Upper lobe of right lung (tissue), 1 donor: ENCODE measurements around the gene BDH1. TPM values are rescaled to one million over a fixed set of nuclear protein-coding genes. Genes with fewer than 3 reads are reported as not detected.

ENCODE experiments used
- ATAC-seq: fragments of 200-7000 bp; cut with Tn5 transposase; one replicate; pipeline ENCODE4 v1.9.1; 2020; ENCODE audit warnings: mild to moderate bottlenecking, moderate library complexity
- DNase-seq: peaks from one replicate; pipeline ENCODE4 v3.0.0-alpha.2; 2020
- H3K27ac ChIP-seq: fragments of 200-600 bp; one replicate; pipeline ENCODE4 v1.8.0; 2022
- H3K27me3 ChIP-seq: fragments of 200-600 bp; one replicate; pipeline ENCODE4 v1.8.0; 2022; ENCODE audit warnings: mild to moderate bottlenecking
- H3K36me3 ChIP-seq: fragments of 200-600 bp; one replicate; pipeline ENCODE4 v1.8.0; 2022
- H3K4me1 ChIP-seq: fragments of 200-600 bp; one replicate; pipeline ENCODE4 v1.8.0; 2022
- H3K4me3 ChIP-seq: fragments of 200-600 bp; one replicate; pipeline ENCODE4 v1.8.0; 2022; ENCODE audit warnings: mild to moderate bottlenecking
- H3K9me3 ChIP-seq: fragments of 200-600 bp; one replicate; pipeline ENCODE4 v1.8.0; 2022
- intact Hi-C: fragments of 100-400 bp; cut with DNase I; formaldehyde crosslinking; loops from one replicate; pipeline ENCODE4 v1.11.0; 2022
- total RNA-seq: library from RNA; stranded (reverse); fragmentation: NEBNext Ultra II Directional; extraction: Animal tissue kit (Norgen Biotek cat#: 25700); gene quantifications from one replicate; pipeline ENCODE4 v1.2.1, GENCODE V29; 2021
- TF ChIP-seq, protein P1 (sequence below): fragments of 200-600 bp; IDR thresholded peaks from one replicate; pipeline ENCODE4 v1.8.0; 2022; ENCODE audit warnings: antibody characterized with exemption
- donor health status: DM: no; HTN: yes; CAD: no; lungs with severe emphysema.

Gene BDH1
- total RNA-seq, 1 donor from 2014 or later = 12.5 TPM

GRCh38 chr3:197508924-197509775 lies 46.6 kb downstream of the BDH1 start:
- intact Hi-C loops = no loop called here
- Histone ChIP-seq H3K4me1 (no peaks in the 10 kb centered on the region), H3K4me3 (peak overlapping the region; percentile 54), H3K27ac (no peak overlapping the region), H3K9me3 (no peaks in the 10 kb centered on the region), H3K27me3 (no peaks in the 10 kb centered on the region), H3K36me3 (no peaks in the 10 kb centered on the region)
- no peak for ATAC-seq
- TF ChIP-seq, protein P1, sequence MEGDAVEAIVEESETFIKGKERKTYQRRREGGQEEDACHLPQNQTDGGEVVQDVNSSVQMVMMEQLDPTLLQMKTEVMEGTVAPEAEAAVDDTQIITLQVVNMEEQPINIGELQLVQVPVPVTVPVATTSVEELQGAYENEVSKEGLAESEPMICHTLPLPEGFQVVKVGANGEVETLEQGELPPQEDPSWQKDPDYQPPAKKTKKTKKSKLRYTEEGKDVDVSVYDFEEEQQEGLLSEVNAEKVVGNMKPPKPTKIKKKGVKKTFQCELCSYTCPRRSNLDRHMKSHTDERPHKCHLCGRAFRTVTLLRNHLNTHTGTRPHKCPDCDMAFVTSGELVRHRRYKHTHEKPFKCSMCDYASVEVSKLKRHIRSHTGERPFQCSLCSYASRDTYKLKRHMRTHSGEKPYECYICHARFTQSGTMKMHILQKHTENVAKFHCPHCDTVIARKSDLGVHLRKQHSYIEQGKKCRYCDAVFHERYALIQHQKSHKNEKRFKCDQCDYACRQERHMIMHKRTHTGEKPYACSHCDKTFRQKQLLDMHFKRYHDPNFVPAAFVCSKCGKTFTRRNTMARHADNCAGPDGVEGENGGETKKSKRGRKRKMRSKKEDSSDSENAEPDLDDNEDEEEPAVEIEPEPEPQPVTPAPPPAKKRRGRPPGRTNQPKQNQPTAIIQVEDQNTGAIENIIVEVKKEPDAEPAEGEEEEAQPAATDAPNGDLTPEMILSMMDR = no peak
- no peak for DNase-seq

DNA sequence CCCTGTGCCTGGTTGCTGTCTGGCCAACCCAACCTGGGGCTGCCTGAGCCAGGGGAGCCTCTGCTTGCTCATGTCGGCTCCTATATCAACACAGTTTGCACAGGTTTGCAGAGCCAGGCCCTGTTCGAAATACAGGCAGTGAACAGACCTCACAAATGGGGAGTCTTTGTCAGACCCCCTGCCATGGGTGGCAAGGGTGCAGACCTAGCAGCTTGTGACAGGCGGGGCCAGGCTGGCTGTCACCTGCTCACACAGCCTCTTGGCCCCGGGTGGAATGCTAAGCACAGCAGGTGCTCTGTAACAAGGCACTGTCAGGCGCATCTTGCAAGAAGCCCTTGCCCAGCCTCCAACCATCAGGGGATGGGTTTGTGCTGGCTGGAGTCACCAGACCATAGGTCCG lies 47.3 kb downstream of the BDH1 start:
- no peaks in the 10 kb centered on the region for H3K9me3 ChIP-seq
- no peak for DNase-seq
- H3K36me3 ChIP-seq = no peaks in the 10 kb centered on the region
- intact Hi-C loops = no loop called here
- no peak overlapping the region for H3K4me3 ChIP-seq
- ATAC-seq = no peak
- H3K27ac ChIP-seq = no peak overlapping the region
- TF ChIP-seq, protein P1 = no peak
- no peaks in the 10 kb centered on the region for H3K27me3 ChIP-seq
- H3K4me1 ChIP-seq = no peaks in the 10 kb centered on the region

DNA sequence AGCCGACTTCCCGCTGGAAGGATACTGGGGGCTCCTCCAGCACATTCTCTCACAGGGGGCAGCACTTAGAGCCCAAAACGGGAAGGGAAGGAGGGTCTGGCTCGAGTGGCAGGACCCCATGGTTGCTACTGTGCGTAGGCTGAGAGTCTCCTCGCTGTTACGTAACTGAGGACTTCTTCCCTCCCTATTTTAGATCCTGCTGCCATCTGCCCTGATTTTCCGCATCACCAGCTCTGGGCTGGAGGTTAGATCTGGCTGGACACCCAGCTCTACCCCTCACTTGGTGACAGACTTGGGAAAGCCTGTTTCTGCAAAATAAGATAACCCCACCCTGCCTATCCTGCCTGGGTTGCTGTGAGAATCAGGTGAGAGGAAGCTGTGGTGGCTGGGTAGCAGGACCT lies 47.7 kb downstream of the BDH1 start:
- intact Hi-C loops = no loop called here
- no peak for ATAC-seq
- no peaks in the 10 kb centered on the region for H3K4me1 ChIP-seq
- TF ChIP-seq, protein P1 = no peak
- no peak overlapping the region for H3K27ac ChIP-seq
- DNase-seq = no peak
- no peaks in the 10 kb centered on the region for H3K27me3 ChIP-seq
- no peak overlapping the region for H3K4me3 ChIP-seq
- no peaks in the 10 kb centered on the region for H3K9me3 ChIP-seq
- no peaks in the 10 kb centered on the region for H3K36me3 ChIP-seq

DNA sequence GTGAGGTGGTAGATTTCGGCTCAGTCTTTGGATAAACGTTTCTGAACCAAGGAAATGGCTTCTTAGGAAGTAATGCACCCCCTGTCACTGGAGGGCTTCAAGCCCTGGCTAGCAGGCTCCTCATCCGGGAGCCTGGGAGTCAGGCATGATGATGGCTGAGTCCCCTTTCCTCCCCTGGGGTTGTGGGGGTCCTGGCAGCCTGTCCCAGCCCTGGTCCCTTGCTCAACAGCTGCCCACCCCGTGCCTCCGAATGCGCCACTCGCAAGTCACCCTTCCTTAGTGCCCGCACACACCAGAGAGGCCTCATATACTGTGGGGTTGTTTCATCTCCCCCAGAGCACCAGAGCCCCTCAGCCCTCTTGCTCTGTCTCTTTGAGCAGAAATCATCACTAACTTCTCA lies 48.2 kb downstream of the BDH1 start:
- DNase-seq = no peak
- Histone ChIP-seq H3K27ac (no peak overlapping the region), H3K9me3 (no peaks in the 10 kb centered on the region), H3K36me3 (no peaks in the 10 kb centered on the region), H3K27me3 (no peaks in the 10 kb centered on the region), H3K4me1 (no peaks in the 10 kb centered on the region), H3K4me3 (no peak overlapping the region)
- intact Hi-C loops = no loop called here
- no peak for ATAC-seq
- TF ChIP-seq, protein P1 = no peak

DNA sequence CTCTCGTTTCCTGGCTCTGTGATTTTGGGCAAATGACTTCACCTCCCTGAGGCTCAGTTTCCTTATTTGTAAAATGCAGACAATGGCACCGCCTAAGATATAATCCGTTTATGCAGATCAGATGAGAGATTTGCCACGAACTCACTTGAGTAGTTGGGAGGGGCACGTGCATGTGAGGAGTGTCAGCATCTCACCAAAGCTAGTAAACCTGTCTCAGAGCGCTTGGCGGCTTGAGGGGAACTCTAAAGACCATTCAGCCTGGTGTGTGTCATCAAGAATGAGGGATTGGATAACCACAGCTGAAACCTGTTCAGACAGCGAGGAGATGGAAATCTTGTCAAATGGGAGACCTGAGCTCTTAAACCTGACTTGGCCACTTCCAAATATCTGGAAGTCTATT lies 48.7 kb downstream of the BDH1 start:
- Histone ChIP-seq H3K9me3 (no peaks in the 10 kb centered on the region), H3K36me3 (no peaks in the 10 kb centered on the region), H3K27ac (no peak overlapping the region), H3K27me3 (no peaks in the 10 kb centered on the region), H3K4me1 (no peaks in the 10 kb centered on the region), H3K4me3 (no peak overlapping the region)
- ATAC-seq (no peak), DNase-seq (no peak)
- TF ChIP-seq, protein P1 = no peak
- intact Hi-C loops = no loop called here
